Adrenal gland (tissue), 5 donors: ENCODE measurements around the gene KLF7.

Source experiments
- CTCF ChIP-seq, 6 experiments: fragments of 450-650 bp in 4 of 6; fragments of 200-600 bp in 2 of 6; sonication (generic) in 1 of 6; IDR thresholded peaks; 1 replicate in 5 of 6; 2 replicates in 1 of 6; pipeline versions ENCODE4 v1.5.1 to v1.8.0; 2016 to 2021; ENCODE audit warnings: antibody characterized with exemption in 6 of 6, mild to moderate bottlenecking in 2 of 6, moderate library complexity in 1 of 6
- POLR2A ChIP-seq, 2 donors: fragments of 450-650 bp; IDR thresholded peaks; one replicate each; pipeline ENCODE4 v1.6.1; 2017; ENCODE audit warnings: antibody characterized with exemption in 2 of 2, mild to moderate bottlenecking in 2 of 2, moderate library complexity in 1 of 2
- donor health status: DM: no; HTN: no; CAD: no.

GRCh38 chr2:207194028-207194427 lies 28.3 kb upstream of the KLF7 start:
- TF ChIP-seq CTCF (IDR thresholded peaks at IDR 0.05): no peak
- TF ChIP-seq POLR2A (IDR thresholded peaks at IDR 0.05): no peak
